ENCODE measurements around the gene ELMOD1.
"Not testable (repeated sequence)": the region's sequence is repeated elsewhere in the genome, so short reads cannot be mapped to it uniquely, and the experiment has no call there.

DNA sequence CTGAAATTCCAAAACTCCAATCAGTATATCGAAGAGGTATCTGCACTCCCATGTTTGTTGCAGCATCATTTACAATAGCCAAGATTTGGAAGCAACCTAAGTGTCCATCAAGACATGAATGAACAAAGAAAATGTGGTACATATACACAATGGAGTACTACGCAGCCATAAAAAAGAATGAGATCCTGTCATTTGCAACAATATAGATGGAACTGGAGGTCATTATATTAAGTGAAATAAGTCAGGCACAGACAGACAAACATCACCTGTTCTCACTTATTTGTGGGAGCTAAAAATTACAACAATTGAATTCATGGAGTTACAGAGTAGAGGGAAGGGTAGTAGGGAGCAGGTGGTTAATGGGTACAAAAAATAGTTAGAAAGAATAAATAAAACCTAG is 11.8 kb upstream of the ELMOD1 start:
- TF ChIP-seq, protein P1, sequence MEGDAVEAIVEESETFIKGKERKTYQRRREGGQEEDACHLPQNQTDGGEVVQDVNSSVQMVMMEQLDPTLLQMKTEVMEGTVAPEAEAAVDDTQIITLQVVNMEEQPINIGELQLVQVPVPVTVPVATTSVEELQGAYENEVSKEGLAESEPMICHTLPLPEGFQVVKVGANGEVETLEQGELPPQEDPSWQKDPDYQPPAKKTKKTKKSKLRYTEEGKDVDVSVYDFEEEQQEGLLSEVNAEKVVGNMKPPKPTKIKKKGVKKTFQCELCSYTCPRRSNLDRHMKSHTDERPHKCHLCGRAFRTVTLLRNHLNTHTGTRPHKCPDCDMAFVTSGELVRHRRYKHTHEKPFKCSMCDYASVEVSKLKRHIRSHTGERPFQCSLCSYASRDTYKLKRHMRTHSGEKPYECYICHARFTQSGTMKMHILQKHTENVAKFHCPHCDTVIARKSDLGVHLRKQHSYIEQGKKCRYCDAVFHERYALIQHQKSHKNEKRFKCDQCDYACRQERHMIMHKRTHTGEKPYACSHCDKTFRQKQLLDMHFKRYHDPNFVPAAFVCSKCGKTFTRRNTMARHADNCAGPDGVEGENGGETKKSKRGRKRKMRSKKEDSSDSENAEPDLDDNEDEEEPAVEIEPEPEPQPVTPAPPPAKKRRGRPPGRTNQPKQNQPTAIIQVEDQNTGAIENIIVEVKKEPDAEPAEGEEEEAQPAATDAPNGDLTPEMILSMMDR (IDR thresholded peaks at IDR 0.05) = not testable (repeated sequence)
- not testable (repeated sequence) for TF ChIP-seq POLR2A (IDR thresholded peaks at IDR 0.05)

Measured in thyroid gland (tissue), 4 donors.